Stimulated activated CD4-positive, alpha-beta T cell treated with anti-CD3 and anti-CD28 coated beads, TNF-alpha, amount 100 ng/mL, for 24 hours (primary cell): ENCODE measurements around the gene EIF2S2.

Experiments used
- DNase-seq, 3 experiments: peaks; one replicate each; pipeline ENCODE4 v3.0.0-alpha.2; 2020; ENCODE audit warnings: low read depth in 3 of 3

The EIF2S2 gene

GRCh38 chr20:34122274-34122980, 10.4 kb upstream of the EIF2S2 start:
- no peak for DNase-seq

- DNase-seq: no peak
Observed at GRCh38 chr20:34120213-34120612, 8.2 kb upstream of the EIF2S2 start.

GRCh38 chr20:34115232-34115631, 3.2 kb upstream of the EIF2S2 start:
- no peak for DNase-seq

GRCh38 chr20:34114809-34115208, 2.8 kb upstream of the EIF2S2 start:
- DNase-seq: no peak

- no peak for DNase-seq
Observed at GRCh38 chr20:34112600-34113101, 608 bp upstream of the EIF2S2 start.

GRCh38 chr20:34110745-34111641, 1.1 kb downstream of the EIF2S2 start:
- no peak for DNase-seq

GRCh38 chr20:34110025-34110744, 1.9 kb downstream of the EIF2S2 start:
- DNase-seq: no peak

- no peak for DNase-seq
Observed at GRCh38 chr20:34109442-34109841, 2.6 kb downstream of the EIF2S2 start.

- no peak for DNase-seq
Observed at GRCh38 chr20:34108616-34109174, 3.3 kb downstream of the EIF2S2 start.

GRCh38 chr20:34105978-34106675, 5.9 kb downstream of the EIF2S2 start:
- no peak for DNase-seq

- DNase-seq: no peak
Observed at GRCh38 chr20:34104059-34104458, 8.0 kb downstream of the EIF2S2 start.

- no peak for DNase-seq
Observed at GRCh38 chr20:34102342-34102741, 9.7 kb downstream of the EIF2S2 start.

GRCh38 chr20:34100576-34100975, 11.5 kb downstream of the EIF2S2 start:
- no peak for DNase-seq

- no peak for DNase-seq
Observed at GRCh38 chr20:34099675-34100074, 12.4 kb downstream of the EIF2S2 start.

GRCh38 chr20:34098570-34098969, 13.5 kb downstream of the EIF2S2 start:
- DNase-seq: no peak

GRCh38 chr20:34096699-34097444, 15.2 kb downstream of the EIF2S2 start:
- DNase-seq: no peak

GRCh38 chr20:34095825-34096224, 16.2 kb downstream of the EIF2S2 start:
- DNase-seq: no peak

GRCh38 chr20:34093895-34094294, 18.1 kb downstream of the EIF2S2 start:
- no peak for DNase-seq

GRCh38 chr20:34091637-34092200, 20.3 kb downstream of the EIF2S2 start:
- no peak for DNase-seq

GRCh38 chr20:34090645-34091044, 21.4 kb downstream of the EIF2S2 start:
- DNase-seq: no peak
